Fibroblast of lung (primary cell): Measurements from ENCODE around the gene COMMD8.

Experiments
- EZH2 ChIP-seq: IDR thresholded peaks from 2 replicates; pipeline ENCODE4 v1.5.1; 2012; ENCODE audit warnings: low read length, control low read depth, mild to moderate bottlenecking; ENCODE audit errors: missing control alignments
- TF ChIP-seq, protein P1 (sequence below), 2 donors: IDR thresholded peaks in 1 of 2; conservative IDR thresholded peaks in 1 of 2; 1 replicate in 1 of 2; 2 replicates in 1 of 2; pipeline ENCODE4 v1.5.1; 2011 to 2012; ENCODE audit warnings: low read length in 2 of 2, control low read depth in 1 of 2, inconsistent platforms in 1 of 2, low read depth in 1 of 2, mild to moderate bottlenecking in 1 of 2

DNA sequence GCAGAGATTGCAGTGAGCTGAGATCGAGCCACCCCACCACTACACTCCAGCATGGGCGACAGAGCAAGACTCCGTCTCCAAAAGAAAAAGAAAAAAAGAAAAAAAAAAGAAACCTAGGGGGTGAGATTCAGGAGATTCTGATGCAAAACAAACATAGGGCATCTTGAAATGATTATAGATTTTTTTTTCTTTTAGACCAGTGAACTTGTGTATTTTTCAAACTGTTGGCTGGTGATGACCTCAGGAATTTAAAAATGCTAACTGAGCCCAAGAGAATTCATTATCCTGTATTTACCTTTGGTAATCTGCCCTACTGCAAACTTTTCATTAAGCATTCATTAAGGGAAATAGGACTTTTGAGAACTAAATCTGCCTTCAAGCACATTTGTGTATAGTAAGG is 42.2 kb upstream of the COMMD8 start:
- TF ChIP-seq, protein P1, sequence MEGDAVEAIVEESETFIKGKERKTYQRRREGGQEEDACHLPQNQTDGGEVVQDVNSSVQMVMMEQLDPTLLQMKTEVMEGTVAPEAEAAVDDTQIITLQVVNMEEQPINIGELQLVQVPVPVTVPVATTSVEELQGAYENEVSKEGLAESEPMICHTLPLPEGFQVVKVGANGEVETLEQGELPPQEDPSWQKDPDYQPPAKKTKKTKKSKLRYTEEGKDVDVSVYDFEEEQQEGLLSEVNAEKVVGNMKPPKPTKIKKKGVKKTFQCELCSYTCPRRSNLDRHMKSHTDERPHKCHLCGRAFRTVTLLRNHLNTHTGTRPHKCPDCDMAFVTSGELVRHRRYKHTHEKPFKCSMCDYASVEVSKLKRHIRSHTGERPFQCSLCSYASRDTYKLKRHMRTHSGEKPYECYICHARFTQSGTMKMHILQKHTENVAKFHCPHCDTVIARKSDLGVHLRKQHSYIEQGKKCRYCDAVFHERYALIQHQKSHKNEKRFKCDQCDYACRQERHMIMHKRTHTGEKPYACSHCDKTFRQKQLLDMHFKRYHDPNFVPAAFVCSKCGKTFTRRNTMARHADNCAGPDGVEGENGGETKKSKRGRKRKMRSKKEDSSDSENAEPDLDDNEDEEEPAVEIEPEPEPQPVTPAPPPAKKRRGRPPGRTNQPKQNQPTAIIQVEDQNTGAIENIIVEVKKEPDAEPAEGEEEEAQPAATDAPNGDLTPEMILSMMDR (conservative IDR thresholded peaks at IDR 0.05 in 1 of 2, IDR thresholded peaks at IDR 0.05 in 1 of 2; ENCODE audit: low read depth in 1 of 2, low read length in 2 of 2): no peak
- no peak for TF ChIP-seq EZH2
